Stimulated activated CD8-positive, alpha-beta memory T cell treated with anti-CD3 and anti-CD28 coated beads, Interleukin-4, amount 100 ng/mL, for 24 hours (primary cell): ENCODE measurements around the gene CCDC50.

Source experiments
- DNase-seq: peaks from one replicate; pipeline ENCODE4 v3.0.0-alpha.2; 2020; ENCODE audit warnings: low read depth

CCDC50 gene

GRCh38 chr3:191381303-191381702, 52.1 kb downstream of the CCDC50 start:
- no peak for DNase-seq

- DNase-seq = no peak
Observed at GRCh38 chr3:191382661-191383060, 53.5 kb downstream of the CCDC50 start.

GRCh38 chr3:191383124-191383523, 53.9 kb downstream of the CCDC50 start:
- DNase-seq = no peak

- no peak for DNase-seq
Observed at GRCh38 chr3:191385101-191385500, 55.9 kb downstream of the CCDC50 start.

- DNase-seq = no peak
Observed at GRCh38 chr3:191387441-191388077, 58.4 kb downstream of the CCDC50 start.

- DNase-seq = no peak
Observed at GRCh38 chr3:191388823-191389222, 59.6 kb downstream of the CCDC50 start.

GRCh38 chr3:191390580-191390979, 61.4 kb downstream of the CCDC50 start:
- DNase-seq = no peak

- DNase-seq = no peak
Observed at GRCh38 chr3:191391861-191392808, 62.9 kb downstream of the CCDC50 start.

GRCh38 chr3:191393146-191393545, 64.0 kb downstream of the CCDC50 start:
- DNase-seq = no peak

GRCh38 chr3:191397771-191398170, 68.6 kb downstream of the CCDC50 start:
- DNase-seq = no peak

GRCh38 chr3:191398607-191399006, 69.4 kb downstream of the CCDC50 start:
- no peak for DNase-seq

- no peak for DNase-seq
Observed at GRCh38 chr3:191399918-191400317, 70.7 kb downstream of the CCDC50 start.

GRCh38 chr3:191401775-191402357, 72.7 kb downstream of the CCDC50 start:
- no peak for DNase-seq

GRCh38 chr3:191409791-191410359, 80.7 kb downstream of the CCDC50 start:
- no peak for DNase-seq

GRCh38 chr3:191412759-191413158, 83.6 kb downstream of the CCDC50 start:
- DNase-seq = no peak

- no peak for DNase-seq
Observed at GRCh38 chr3:191414286-191414685, 85.1 kb downstream of the CCDC50 start.

GRCh38 chr3:191414732-191415131, 85.5 kb downstream of the CCDC50 start:
- no peak for DNase-seq

- no peak for DNase-seq
Observed at GRCh38 chr3:191415566-191415965, 86.4 kb downstream of the CCDC50 start.

- no peak for DNase-seq
Observed at GRCh38 chr3:191417457-191417729, 88.2 kb downstream of the CCDC50 start.

- DNase-seq = no peak
Observed at GRCh38 chr3:191420771-191421170, 91.6 kb downstream of the CCDC50 start.

GRCh38 chr3:191424881-191425280, 95.7 kb downstream of the CCDC50 start:
- DNase-seq = no peak

- no peak for DNase-seq
Observed at GRCh38 chr3:191425322-191425734, 96.1 kb downstream of the CCDC50 start.

GRCh38 chr3:191426311-191426710, 97.1 kb downstream of the CCDC50 start:
- DNase-seq = no peak
